Panc1 (cell line): Measurements from ENCODE around the gene ZBTB12. TPM values are rescaled to one million over a fixed set of nuclear protein-coding genes. Genes with fewer than 3 reads are reported as not detected.

Source experiments
- ATAC-seq: fragments of 200-7000 bp; cut with Tn5 transposase; 2 replicates; pipeline ENCODE4 v1.9.1; 2020; ENCODE audit warnings: mild to moderate bottlenecking, moderate library complexity
- BruUV-seq: library from RNA; stranded (reverse); fragments of 400-500 nt; replicated peaks from 2 replicates; lab custom pipeline; 2021; lab: Mats Ljungman, UMichigan
- CTCF ChIA-PET: fragments of 300-600 bp; sonication (Branson Sonifier 250); formaldehyde crosslinking; loops from one replicate; lab custom pipeline; 2022; ENCODE audit warnings: antibody characterized with exemption; lab: Charles Lee
- POLR2A ChIA-PET: fragments of 300-600 bp; sonication (Branson Sonifier 250); formaldehyde crosslinking; loops from one replicate; lab custom pipeline; 2022; ENCODE audit warnings: antibody characterized with exemption; lab: Charles Lee
- DNase-seq: peaks from one replicate; pipeline ENCODE4 v3.0.0-alpha.2; 2010; ENCODE audit warnings: low read depth, low spot score
- H3K27ac ChIP-seq: 2 replicates; pipeline ENCODE4 v1.5.1; 2011; ENCODE audit warnings: mild to moderate bottlenecking, low read length, inconsistent platforms
- H3K27me3 ChIP-seq: fragments of 200-500 bp; sonication (Bioruptor generic); 2 replicates; pipeline ENCODE4 v1.6.0; 2014; ENCODE audit warnings: low read length, inconsistent platforms; ENCODE audit not compliant: control insufficient read depth, insufficient read depth
- H3K36me3 ChIP-seq: fragments of 200-500 bp; sonication (Bioruptor generic); 2 replicates; pipeline ENCODE4 v1.5.1; 2014; ENCODE audit warnings: inconsistent platforms, mild to moderate bottlenecking, low read length, moderate library complexity; ENCODE audit not compliant: control insufficient read depth, insufficient read depth
- H3K4me1 ChIP-seq: 2 replicates; pipeline ENCODE4 v1.5.1; 2011; ENCODE audit warnings: inconsistent platforms, mild to moderate bottlenecking, low read length, moderate library complexity; ENCODE audit not compliant: control insufficient read depth, insufficient read depth
- H3K4me3 ChIP-seq, 2 experiments: 2 replicates each; pipeline ENCODE4 v1.5.1; 2011 to 2012; ENCODE audit warnings: low read depth in 2 of 2, low read length in 2 of 2, mild to moderate bottlenecking in 2 of 2, inconsistent platforms in 1 of 2, moderate library complexity in 1 of 2
- H3K9me3 ChIP-seq: fragments of 200-500 bp; sonication (Bioruptor generic); 2 replicates; pipeline ENCODE4 v1.5.1; 2014; ENCODE audit warnings: low read depth, mild to moderate bottlenecking, inconsistent platforms, low read length, moderate library complexity; ENCODE audit not compliant: control insufficient read depth, insufficient read depth
- POLR2AphosphoS5 ChIP-seq: IDR thresholded peaks from 2 replicates; pipeline ENCODE4 v1.6.1; 2012; ENCODE audit warnings: mild to moderate bottlenecking, low read depth, low read length, moderate library complexity
- SIN3A ChIP-seq: IDR thresholded peaks from 2 replicates; pipeline ENCODE4 v1.6.1; 2012; ENCODE audit warnings: low read depth, mild to moderate bottlenecking, low read length, moderate library complexity, borderline replicate concordance; ENCODE audit not compliant: insufficient read depth
- TCF7L2 ChIP-seq: IDR thresholded peaks from 2 replicates; pipeline ENCODE4 v1.6.1; 2011; ENCODE audit warnings: mild to moderate bottlenecking, low read depth, low read length, inconsistent platforms
- in situ Hi-C: cut with HindIII; loops from 2 replicates; pipeline ENCODE4 v1.10.0; 2016; ENCODE audit warnings: low sequenced_read_pairs, low pct_unique_long_range_greater_than_20kb
- intact Hi-C: fragments of 100-400 bp; cut with micrococcal nuclease; formaldehyde crosslinking; loops from one replicate; pipeline ENCODE4 v1.10.0; 2022; ENCODE audit not compliant: unreplicated experiment
- total RNA-seq: library from RNA; stranded (reverse); gene quantifications from one replicate; pipeline ENCODE4 v1.2.1, GENCODE V29; 2021; ENCODE audit not compliant: unreplicated experiment
- TF ChIP-seq, protein P1 (sequence below): fragments of 450-650 bp; IDR thresholded peaks from 2 replicates; pipeline ENCODE4 v1.5.1; 2017; ENCODE audit warnings: mild to moderate bottlenecking
- TF ChIP-seq, protein P2 (sequence below), 2 experiments: IDR thresholded peaks; 2 replicates each; pipeline ENCODE4 v1.6.1; 2011 to 2012; ENCODE audit warnings: low read depth in 2 of 2, control low read depth in 1 of 2, low read length in 1 of 2, mild to moderate bottlenecking in 1 of 2, moderate library complexity in 1 of 2; ENCODE audit not compliant: insufficient read depth in 1 of 2

Gene ZBTB12
- total RNA-seq, 1 experiment from 2014 or later = 9.4 TPM

GRCh38 chr6:31928672-31928939 lies 26.7 kb upstream of the ZBTB12 start:
- CTCF ChIA-PET = no interaction called here
- POLR2A ChIA-PET = no interaction called here
- no peak overlapping the region for H3K4me3 ChIP-seq
- intact Hi-C loops = no loop called here
- TF ChIP-seq POLR2AphosphoS5 = no peak
- TF ChIP-seq, protein P1, sequence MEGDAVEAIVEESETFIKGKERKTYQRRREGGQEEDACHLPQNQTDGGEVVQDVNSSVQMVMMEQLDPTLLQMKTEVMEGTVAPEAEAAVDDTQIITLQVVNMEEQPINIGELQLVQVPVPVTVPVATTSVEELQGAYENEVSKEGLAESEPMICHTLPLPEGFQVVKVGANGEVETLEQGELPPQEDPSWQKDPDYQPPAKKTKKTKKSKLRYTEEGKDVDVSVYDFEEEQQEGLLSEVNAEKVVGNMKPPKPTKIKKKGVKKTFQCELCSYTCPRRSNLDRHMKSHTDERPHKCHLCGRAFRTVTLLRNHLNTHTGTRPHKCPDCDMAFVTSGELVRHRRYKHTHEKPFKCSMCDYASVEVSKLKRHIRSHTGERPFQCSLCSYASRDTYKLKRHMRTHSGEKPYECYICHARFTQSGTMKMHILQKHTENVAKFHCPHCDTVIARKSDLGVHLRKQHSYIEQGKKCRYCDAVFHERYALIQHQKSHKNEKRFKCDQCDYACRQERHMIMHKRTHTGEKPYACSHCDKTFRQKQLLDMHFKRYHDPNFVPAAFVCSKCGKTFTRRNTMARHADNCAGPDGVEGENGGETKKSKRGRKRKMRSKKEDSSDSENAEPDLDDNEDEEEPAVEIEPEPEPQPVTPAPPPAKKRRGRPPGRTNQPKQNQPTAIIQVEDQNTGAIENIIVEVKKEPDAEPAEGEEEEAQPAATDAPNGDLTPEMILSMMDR = no peak
- no peak overlapping the region for H3K27ac ChIP-seq
- DNase-seq (no peak), ATAC-seq (no peak)
- no peaks in the 10 kb centered on the region for H3K9me3 ChIP-seq
- H3K36me3 ChIP-seq = no peaks in the 10 kb centered on the region
- in situ Hi-C loops = no loop called here
- H3K27me3 ChIP-seq = no peaks in the 10 kb centered on the region
- H3K4me1 ChIP-seq = no peaks in the 10 kb centered on the region; the same call in 1 of the 2 replicates
- no TSS peak for BruUV-seq

GRCh38 chr6:31927863-31928671 lies 26.2 kb upstream of the ZBTB12 start:
- ChIA-PET CTCF (no interaction called here), POLR2A (no interaction called here)
- peak; percentile 22; the same call in 1 of the 2 replicates for ATAC-seq
- H3K9me3 ChIP-seq = no peaks in the 10 kb centered on the region
- intact Hi-C loops (no loop called here), in situ Hi-C loops (no loop called here)
- DNase-seq = no peak
- peak overlapping the region; percentile 29; the same call in 1 of the 2 replicates for H3K27ac ChIP-seq
- no TSS peak for BruUV-seq
- H3K4me1 ChIP-seq = no peaks in the 10 kb centered on the region; the same call in 1 of the 2 replicates
- no peaks in the 10 kb centered on the region for H3K27me3 ChIP-seq
- H3K4me3 ChIP-seq = no peak overlapping the region
- no peaks in the 10 kb centered on the region for H3K36me3 ChIP-seq
- TF ChIP-seq, protein P1 = no peak
- TF ChIP-seq, protein P2, sequence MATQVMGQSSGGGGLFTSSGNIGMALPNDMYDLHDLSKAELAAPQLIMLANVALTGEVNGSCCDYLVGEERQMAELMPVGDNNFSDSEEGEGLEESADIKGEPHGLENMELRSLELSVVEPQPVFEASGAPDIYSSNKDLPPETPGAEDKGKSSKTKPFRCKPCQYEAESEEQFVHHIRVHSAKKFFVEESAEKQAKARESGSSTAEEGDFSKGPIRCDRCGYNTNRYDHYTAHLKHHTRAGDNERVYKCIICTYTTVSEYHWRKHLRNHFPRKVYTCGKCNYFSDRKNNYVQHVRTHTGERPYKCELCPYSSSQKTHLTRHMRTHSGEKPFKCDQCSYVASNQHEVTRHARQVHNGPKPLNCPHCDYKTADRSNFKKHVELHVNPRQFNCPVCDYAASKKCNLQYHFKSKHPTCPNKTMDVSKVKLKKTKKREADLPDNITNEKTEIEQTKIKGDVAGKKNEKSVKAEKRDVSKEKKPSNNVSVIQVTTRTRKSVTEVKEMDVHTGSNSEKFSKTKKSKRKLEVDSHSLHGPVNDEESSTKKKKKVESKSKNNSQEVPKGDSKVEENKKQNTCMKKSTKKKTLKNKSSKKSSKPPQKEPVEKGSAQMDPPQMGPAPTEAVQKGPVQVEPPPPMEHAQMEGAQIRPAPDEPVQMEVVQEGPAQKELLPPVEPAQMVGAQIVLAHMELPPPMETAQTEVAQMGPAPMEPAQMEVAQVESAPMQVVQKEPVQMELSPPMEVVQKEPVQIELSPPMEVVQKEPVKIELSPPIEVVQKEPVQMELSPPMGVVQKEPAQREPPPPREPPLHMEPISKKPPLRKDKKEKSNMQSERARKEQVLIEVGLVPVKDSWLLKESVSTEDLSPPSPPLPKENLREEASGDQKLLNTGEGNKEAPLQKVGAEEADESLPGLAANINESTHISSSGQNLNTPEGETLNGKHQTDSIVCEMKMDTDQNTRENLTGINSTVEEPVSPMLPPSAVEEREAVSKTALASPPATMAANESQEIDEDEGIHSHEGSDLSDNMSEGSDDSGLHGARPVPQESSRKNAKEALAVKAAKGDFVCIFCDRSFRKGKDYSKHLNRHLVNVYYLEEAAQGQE (IDR thresholded peaks at IDR 0.05; ENCODE audit: insufficient read depth in 1 of 2, low read depth in 2 of 2, low read length in 1 of 2) = no peak
- TF ChIP-seq POLR2AphosphoS5 = no peak
- TF ChIP-seq TCF7L2 = no peak
- no peak for TF ChIP-seq SIN3A
